Breast epithelium (tissue), 3 donors: ENCODE data around the gene CAMTA1.

Experiments used
- POLR2AphosphoS5 ChIP-seq, 3 donors: sonication (generic); formaldehyde crosslinking; IDR thresholded peaks; one replicate each; pipeline ENCODE4 v1.6.1; 2017; ENCODE audit warnings: antibody characterized with exemption in 3 of 3
- TF ChIP-seq, protein P1 (sequence below), 3 donors: fragments of 450-650 bp; IDR thresholded peaks; one replicate each; pipeline ENCODE4 v1.5.1; 2016 to 2017; ENCODE audit warnings: antibody characterized with exemption in 3 of 3, mild to moderate bottlenecking in 3 of 3, moderate library complexity in 3 of 3

GRCh38 chr1:7174980-7175906 lies 390.0 kb downstream of the CAMTA1 start:
- TF ChIP-seq, protein P1, sequence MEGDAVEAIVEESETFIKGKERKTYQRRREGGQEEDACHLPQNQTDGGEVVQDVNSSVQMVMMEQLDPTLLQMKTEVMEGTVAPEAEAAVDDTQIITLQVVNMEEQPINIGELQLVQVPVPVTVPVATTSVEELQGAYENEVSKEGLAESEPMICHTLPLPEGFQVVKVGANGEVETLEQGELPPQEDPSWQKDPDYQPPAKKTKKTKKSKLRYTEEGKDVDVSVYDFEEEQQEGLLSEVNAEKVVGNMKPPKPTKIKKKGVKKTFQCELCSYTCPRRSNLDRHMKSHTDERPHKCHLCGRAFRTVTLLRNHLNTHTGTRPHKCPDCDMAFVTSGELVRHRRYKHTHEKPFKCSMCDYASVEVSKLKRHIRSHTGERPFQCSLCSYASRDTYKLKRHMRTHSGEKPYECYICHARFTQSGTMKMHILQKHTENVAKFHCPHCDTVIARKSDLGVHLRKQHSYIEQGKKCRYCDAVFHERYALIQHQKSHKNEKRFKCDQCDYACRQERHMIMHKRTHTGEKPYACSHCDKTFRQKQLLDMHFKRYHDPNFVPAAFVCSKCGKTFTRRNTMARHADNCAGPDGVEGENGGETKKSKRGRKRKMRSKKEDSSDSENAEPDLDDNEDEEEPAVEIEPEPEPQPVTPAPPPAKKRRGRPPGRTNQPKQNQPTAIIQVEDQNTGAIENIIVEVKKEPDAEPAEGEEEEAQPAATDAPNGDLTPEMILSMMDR (IDR thresholded peaks at IDR 0.05), result no peak
- TF ChIP-seq POLR2AphosphoS5 (IDR thresholded peaks at IDR 0.05), result no peak
